Prostate gland (tissue), 2 donors: ENCODE results near the gene NTM.

Experiments used
- POLR2A ChIP-seq: fragments of 450-650 bp; IDR thresholded peaks from one replicate; pipeline ENCODE4 v1.6.1; 2016; ENCODE audit warnings: antibody characterized with exemption, mild to moderate bottlenecking
- POLR2AphosphoS5 ChIP-seq: sonication (generic); formaldehyde crosslinking; IDR thresholded peaks from one replicate; pipeline ENCODE4 v1.6.1; 2017; ENCODE audit warnings: antibody characterized with exemption
- TF ChIP-seq, protein P1 (sequence below), 4 experiments: fragments of 200-600 bp in 2 of 4; fragments of 450-650 bp in 2 of 4; sonication (generic) in 2 of 4; IDR thresholded peaks; 1 replicate in 3 of 4; 2 replicates in 1 of 4; pipeline ENCODE4 v1.5.1; 2016 to 2019; ENCODE audit warnings: antibody characterized with exemption in 4 of 4, mild to moderate bottlenecking in 2 of 4, moderate library complexity in 2 of 4

- TF ChIP-seq POLR2A = no peak
- no peak for TF ChIP-seq POLR2AphosphoS5
- TF ChIP-seq, protein P1, sequence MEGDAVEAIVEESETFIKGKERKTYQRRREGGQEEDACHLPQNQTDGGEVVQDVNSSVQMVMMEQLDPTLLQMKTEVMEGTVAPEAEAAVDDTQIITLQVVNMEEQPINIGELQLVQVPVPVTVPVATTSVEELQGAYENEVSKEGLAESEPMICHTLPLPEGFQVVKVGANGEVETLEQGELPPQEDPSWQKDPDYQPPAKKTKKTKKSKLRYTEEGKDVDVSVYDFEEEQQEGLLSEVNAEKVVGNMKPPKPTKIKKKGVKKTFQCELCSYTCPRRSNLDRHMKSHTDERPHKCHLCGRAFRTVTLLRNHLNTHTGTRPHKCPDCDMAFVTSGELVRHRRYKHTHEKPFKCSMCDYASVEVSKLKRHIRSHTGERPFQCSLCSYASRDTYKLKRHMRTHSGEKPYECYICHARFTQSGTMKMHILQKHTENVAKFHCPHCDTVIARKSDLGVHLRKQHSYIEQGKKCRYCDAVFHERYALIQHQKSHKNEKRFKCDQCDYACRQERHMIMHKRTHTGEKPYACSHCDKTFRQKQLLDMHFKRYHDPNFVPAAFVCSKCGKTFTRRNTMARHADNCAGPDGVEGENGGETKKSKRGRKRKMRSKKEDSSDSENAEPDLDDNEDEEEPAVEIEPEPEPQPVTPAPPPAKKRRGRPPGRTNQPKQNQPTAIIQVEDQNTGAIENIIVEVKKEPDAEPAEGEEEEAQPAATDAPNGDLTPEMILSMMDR (IDR thresholded peaks at IDR 0.05) = no peak
These were observed 214.6 kb downstream of the NTM start for GRCh38 chr11:131584785-131585592.
